NT2/D1 (cell line): ENCODE data around the gene TMEM178A.

Source experiments
- SUZ12 ChIP-seq: IDR thresholded peaks from 2 replicates; pipeline ENCODE4 v1.6.1; 2011; ENCODE audit not compliant: insufficient read length, insufficient read depth; ENCODE audit errors: extremely low read depth
- YY1 ChIP-seq: IDR thresholded peaks from 2 replicates; pipeline ENCODE4 v1.6.1; 2011; ENCODE audit not compliant: insufficient read length, insufficient read depth
- ZNF274 ChIP-seq: IDR thresholded peaks from 2 replicates; pipeline ENCODE4 v1.6.1; 2011; ENCODE audit warnings: mild to moderate bottlenecking, low read depth, low read length

DNA sequence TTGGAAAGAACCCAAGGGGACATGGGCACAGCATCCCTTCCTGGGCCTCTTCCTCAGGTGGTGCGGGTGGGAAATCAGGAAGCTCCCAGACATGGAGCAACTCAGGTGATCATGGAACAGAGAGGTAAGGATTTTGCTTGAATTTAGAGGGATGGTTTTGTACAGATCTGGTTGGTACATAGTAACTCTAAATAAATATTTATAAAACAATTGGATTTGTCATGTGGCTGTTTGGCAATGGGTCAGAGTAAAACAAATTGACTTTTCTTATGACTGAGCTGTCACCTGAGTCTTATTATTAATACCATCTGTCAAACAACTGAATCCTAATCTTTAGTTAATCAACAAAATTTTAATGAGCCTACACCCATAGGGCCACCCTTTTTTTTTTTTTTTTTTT, 19.4 kb upstream of the TMEM178A start:
- TF ChIP-seq YY1 (no peak), SUZ12 (no peak), ZNF274 (no peak)
